Right lobe of liver (tissue), 6 donors: ENCODE measurements around the gene TTL. TPM values are rescaled to one million over a fixed set of nuclear protein-coding genes. Genes with fewer than 3 reads are reported as not detected.
"Not testable (repeated sequence)": the region's sequence is repeated elsewhere in the genome, so short reads cannot be mapped to it uniquely, and the experiment has no call there.

Experiments
- ATAC-seq, 4 donors: fragments of 200-7000 bp; cut with Tn5 transposase; one replicate each; pipeline ENCODE4 v1.9.1; 2020; ENCODE audit warnings: mild to moderate bottlenecking in 4 of 4, moderate library complexity in 4 of 4
- DNase-seq, 3 donors: peaks; one replicate each; pipeline ENCODE4 v3.0.0-alpha.2; 2020
- H3K27ac ChIP-seq, 3 donors: fragments of 200-600 bp; one replicate each; pipeline ENCODE4 v1.8.0; 2022
- H3K27me3 ChIP-seq, 2 donors: fragments of 200-600 bp; one replicate each; pipeline ENCODE4 v1.8.0; 2022
- H3K36me3 ChIP-seq, 4 donors: fragments of 200-600 bp; sonication (generic) in 1 of 4; one replicate each; pipeline versions ENCODE4 v1.5.1 to v1.8.0; 2017 to 2022; ENCODE audit warnings: control low read depth in 1 of 4
- H3K4me1 ChIP-seq, 4 donors: fragments of 200-600 bp; sonication (generic) in 1 of 4; one replicate each; pipeline versions ENCODE4 v1.5.1 to v1.8.0; 2017 to 2022; ENCODE audit warnings: control low read depth in 1 of 4
- H3K4me3 ChIP-seq, 3 donors: fragments of 200-600 bp; one replicate each; pipeline ENCODE4 v1.8.0; 2022
- H3K9me3 ChIP-seq, 4 donors: fragments of 200-600 bp; sonication (generic) in 1 of 4; one replicate each; pipeline versions ENCODE4 v1.5.1 to v1.8.0; 2017 to 2022; ENCODE audit warnings: control low read depth in 1 of 4
- CTCF ChIP-seq, 4 donors: fragments of 200-600 bp in 3 of 4; fragments of 450-650 bp in 1 of 4; IDR thresholded peaks; one replicate each; pipeline versions ENCODE4 v1.5.1 to v1.8.0; 2016 to 2022; ENCODE audit warnings: antibody characterized with exemption in 4 of 4, mild to moderate bottlenecking in 2 of 4
- POLR2A ChIP-seq: fragments of 450-650 bp; IDR thresholded peaks from one replicate; pipeline ENCODE4 v1.6.1; 2017; ENCODE audit warnings: antibody characterized with exemption, mild to moderate bottlenecking
- WGBS: methylation state at CpG from one replicate; pipeline ENCODE4 v1.1.6; 2018; ENCODE audit warnings: low coverage, low lambda C conversion rate; ENCODE audit not compliant: insufficient coverage; ENCODE audit errors: missing lambda C conversion rate; 5-methylcytosine and 5-hydroxymethylcytosine counted together
- intact Hi-C, 2 donors: fragments of 100-400 bp; cut with DNase I; formaldehyde crosslinking; loops; one replicate each; pipeline versions ENCODE4 v1.11.2 to v1.14.1; 2022
- total RNA-seq, 6 experiments: library from RNA; depleted of rRNA in 2 of 6; stranded (reverse); fragments of >200 nt in 2 of 6; fragmentation: NEBNext Ultra II Directional in 3 of 6; extraction: Animal tissue kit (Norgen Biotek cat#: 25700) in 3 of 6; gene quantifications; one replicate each; pipeline versions ENCODE4 v1.1.0 to v1.2.4, GENCODE V29; 2016 to 2023
- donor health status: DM: no; HTN: yes; CAD: no.
- donor health status: DM: no; HTN: no; CAD: no.
- donor health status: DM: no; HTN: no; CAD: no.
- donor health status: DM: no; HTN: yes; CAD: no.
- donor health status: DM: no; HTN: yes; CAD: no.

TTL gene
- total RNA-seq, 6 experiments from 2014 or later, result 8.1 to 29.6 (median 15.6) TPM

- not testable (repeated sequence) for H3K9me3 ChIP-seq, H3K36me3 ChIP-seq, H3K27ac ChIP-seq, H3K4me3 ChIP-seq, H3K27me3 ChIP-seq, DNase-seq, H3K4me1 ChIP-seq, ATAC-seq
- intact Hi-C loops, result loop anchor here in 1 of 2 donors (10.0 kb wide), 1 partner anchor 171 kb away; no protein-coding TSS in a partner anchor
- WGBS, result 96% methylated on average over 4 of the region's 18 CpGs
Measured at GRCh38 chr2:112435716-112436431, 46.1 kb upstream of the TTL start.

GRCh38 chr2:112436993-112437392 is 45.0 kb upstream of the TTL start:
- intact Hi-C loops, result loop anchor here in 1 of 2 donors (10.0 kb wide), 1 partner anchor 172 kb away; no protein-coding TSS in a partner anchor
- ATAC-seq, H3K27ac ChIP-seq, H3K9me3 ChIP-seq, H3K36me3 ChIP-seq, H3K4me1 ChIP-seq, H3K27me3 ChIP-seq, H3K4me3 ChIP-seq, DNase-seq: not testable (repeated sequence)
- WGBS, result no CpG with 5 or more reads among the region's 10 CpGs

- ATAC-seq, H3K27me3 ChIP-seq, H3K4me3 ChIP-seq, H3K27ac ChIP-seq, DNase-seq, H3K36me3 ChIP-seq, H3K9me3 ChIP-seq, H3K4me1 ChIP-seq: not testable (repeated sequence)
- intact Hi-C loops, result loop anchor here in 1 of 2 donors (10.0 kb wide), 1 partner anchor 173 kb away; no protein-coding TSS in a partner anchor
- 90% methylated on average over 2 of the region's 16 CpGs for WGBS
Measured at GRCh38 chr2:112437405-112437831, 44.5 kb upstream of the TTL start.

GRCh38 chr2:112438603-112439261 is 43.2 kb upstream of the TTL start:
- WGBS, result 69% methylated on average over 6 of the region's 6 CpGs
- DNase-seq, H3K27ac ChIP-seq, ATAC-seq, H3K9me3 ChIP-seq, H3K4me3 ChIP-seq, H3K27me3 ChIP-seq, H3K36me3 ChIP-seq, H3K4me1 ChIP-seq: not testable (repeated sequence)
- intact Hi-C loops, result loop anchor here in 1 of 2 donors (10.0 kb wide), 1 partner anchor 174 kb away; no protein-coding TSS in a partner anchor

GRCh38 chr2:112444256-112444655 is 37.7 kb upstream of the TTL start:
- H3K27me3 ChIP-seq, H3K4me1 ChIP-seq, H3K27ac ChIP-seq, ATAC-seq, H3K36me3 ChIP-seq, DNase-seq, intact Hi-C loops, H3K4me3 ChIP-seq, H3K9me3 ChIP-seq: not testable (repeated sequence)
- no CpG with 5 or more reads among the region's 1 CpG for WGBS

- Histone ChIP-seq H3K9me3 (no peaks in the 10 kb centered on the region), H3K4me1 (no peaks in the 10 kb centered on the region), H3K4me3 (no peak overlapping the region), H3K27ac (no peak overlapping the region), H3K36me3 (no peaks in the 10 kb centered on the region), H3K27me3 (no peaks in the 10 kb centered on the region)
- intact Hi-C loops, result no loop called here
- WGBS, result 76% methylated on average over 3 of the region's 4 CpGs
- DNase-seq, result no peak
- no peak for TF ChIP-seq POLR2A
- TF ChIP-seq CTCF (IDR thresholded peaks at IDR 0.05), result no peak
- ATAC-seq, result no peak
Measured at GRCh38 chr2:112449854-112450253, 32.1 kb upstream of the TTL start.

GRCh38 chr2:112451317-112451716 is 30.6 kb upstream of the TTL start:
- H3K36me3 ChIP-seq, result no peaks in the 10 kb centered on the region
- TF ChIP-seq CTCF (IDR thresholded peaks at IDR 0.05) (no peak), POLR2A (no peak)
- H3K4me1 ChIP-seq, result no peaks in the 10 kb centered on the region
- H3K4me3 ChIP-seq, result no peak overlapping the region
- peak in 1 of 4 donors; percentile 42 for ATAC-seq
- no peak overlapping the region for H3K27ac ChIP-seq
- intact Hi-C loops, result no loop called here
- 80% methylated on average over 1 of the region's 1 CpG for WGBS
- no peaks in the 10 kb centered on the region for H3K27me3 ChIP-seq
- no peak for DNase-seq
- no peaks in the 10 kb centered on the region for H3K9me3 ChIP-seq
